ENCODE results near the gene CRYGA. TPM values are rescaled to one million over a fixed set of nuclear protein-coding genes. Genes with fewer than 3 reads are reported as not detected.

Gene CRYGA
- total RNA-seq, 1 donor from 2014 or later: not detected

- H3K4me1 ChIP-seq: no peaks in the 10 kb centered on the region
- H3K27me3 ChIP-seq (ENCODE audit: low read depth): no peaks in the 10 kb centered on the region
- intact Hi-C loops (cut with micrococcal nuclease): no loop called here
- no peak overlapping the region for H3K4me3 ChIP-seq
- peaks cover 13% of the 10 kb centered on the region for H3K9me3 ChIP-seq (replicated peaks)
- DNase-seq: no peak
- no peaks in the 10 kb centered on the region for H3K36me3 ChIP-seq
- H3K27ac ChIP-seq (replicated peaks): no peak overlapping the region
- TF ChIP-seq CTCF (IDR thresholded peaks at IDR 0.05; ENCODE audit: borderline replicate concordance): no peak
Measured at GRCh38 chr2:208156439-208156838, 7.0 kb downstream of the CRYGA start.

- H3K4me1 ChIP-seq: no peaks in the 10 kb centered on the region
- no peak overlapping the region for H3K27ac ChIP-seq (replicated peaks)
- intact Hi-C loops (cut with micrococcal nuclease): no loop called here
- H3K27me3 ChIP-seq (ENCODE audit: low read depth): no peaks in the 10 kb centered on the region
- H3K9me3 ChIP-seq (replicated peaks): peaks cover 19% of the 10 kb centered on the region
- no peaks in the 10 kb centered on the region for H3K36me3 ChIP-seq
- DNase-seq: no peak
- no peak overlapping the region for H3K4me3 ChIP-seq
- no peak for TF ChIP-seq CTCF (IDR thresholded peaks at IDR 0.05; ENCODE audit: borderline replicate concordance)
Measured at GRCh38 chr2:208153156-208153555, 10.2 kb downstream of the CRYGA start.

- Histone ChIP-seq H3K36me3 (no peaks in the 10 kb centered on the region), H3K4me1 (no peaks in the 10 kb centered on the region), H3K9me3 (replicated peaks) (peaks cover 19% of the 10 kb centered on the region), H3K27me3 (ENCODE audit: low read depth) (no peaks in the 10 kb centered on the region), H3K27ac (replicated peaks) (no peak overlapping the region), H3K4me3 (no peak overlapping the region)
- TF ChIP-seq CTCF (IDR thresholded peaks at IDR 0.05; ENCODE audit: borderline replicate concordance): no peak
- no peak for DNase-seq
- intact Hi-C loops (cut with micrococcal nuclease): no loop called here
Measured at GRCh38 chr2:208150956-208151355, 12.4 kb downstream of the CRYGA start.

GRCh38 chr2:208150094-208150493 is 13.3 kb downstream of the CRYGA start:
- no peak for TF ChIP-seq CTCF (IDR thresholded peaks at IDR 0.05; ENCODE audit: borderline replicate concordance)
- no peak for DNase-seq
- peaks cover 19% of the 10 kb centered on the region for H3K9me3 ChIP-seq (replicated peaks)
- H3K27me3 ChIP-seq (ENCODE audit: low read depth): no peaks in the 10 kb centered on the region
- H3K4me1 ChIP-seq: no peaks in the 10 kb centered on the region
- no peak overlapping the region for H3K4me3 ChIP-seq
- intact Hi-C loops (cut with micrococcal nuclease): no loop called here
- no peak overlapping the region for H3K27ac ChIP-seq (replicated peaks)
- no peaks in the 10 kb centered on the region for H3K36me3 ChIP-seq

GRCh38 chr2:208148803-208149202 is 14.6 kb downstream of the CRYGA start:
- DNase-seq: no peak
- no peak overlapping the region for H3K4me3 ChIP-seq
- peaks cover 19% of the 10 kb centered on the region for H3K9me3 ChIP-seq (replicated peaks)
- H3K27ac ChIP-seq (replicated peaks): no peak overlapping the region
- no peaks in the 10 kb centered on the region for H3K27me3 ChIP-seq (ENCODE audit: low read depth)
- no peaks in the 10 kb centered on the region for H3K4me1 ChIP-seq
- TF ChIP-seq CTCF (IDR thresholded peaks at IDR 0.05; ENCODE audit: borderline replicate concordance): no peak
- intact Hi-C loops (cut with micrococcal nuclease): no loop called here
- H3K36me3 ChIP-seq: no peaks in the 10 kb centered on the region

- H3K27ac ChIP-seq (replicated peaks): no peak overlapping the region
- H3K4me1 ChIP-seq: no peaks in the 10 kb centered on the region
- H3K4me3 ChIP-seq: no peak overlapping the region
- no peak for DNase-seq
- no peak for TF ChIP-seq CTCF (IDR thresholded peaks at IDR 0.05; ENCODE audit: borderline replicate concordance)
- no peaks in the 10 kb centered on the region for H3K36me3 ChIP-seq
- intact Hi-C loops (cut with micrococcal nuclease): no loop called here
- no peaks in the 10 kb centered on the region for H3K27me3 ChIP-seq (ENCODE audit: low read depth)
- peaks cover 13% of the 10 kb centered on the region for H3K9me3 ChIP-seq (replicated peaks)
Measured at GRCh38 chr2:208147759-208148158, 15.6 kb downstream of the CRYGA start.

Data from left ventricle myocardium inferior (tissue), 1 donor.